Stimulated activated CD4-positive, alpha-beta T cell treated with anti-CD3 and anti-CD28 coated beads, Interleukin-1b, Interleukin-23, amount 100 ng/mL, for 24 hours (primary cell): ENCODE data around the gene RBM41.

ENCODE experiments used
- DNase-seq, 4 experiments: peaks; one replicate each; pipeline ENCODE4 v3.0.0-alpha.2; 2020; ENCODE audit warnings: low read depth in 4 of 4, low spot score in 1 of 4

The RBM41 gene

GRCh38 chrX:107029752-107030151 lies 88.9 kb downstream of the RBM41 start:
- DNase-seq = no peak

GRCh38 chrX:107025545-107025944 lies 93.1 kb downstream of the RBM41 start:
- no peak for DNase-seq

GRCh38 chrX:107014936-107015335 lies 103.7 kb downstream of the RBM41 start:
- no peak for DNase-seq
